Measurements from ENCODE around the gene ATG16L2. TPM values are rescaled to one million over a fixed set of nuclear protein-coding genes. Genes with fewer than 3 reads are reported as not detected.

ATG16L2 gene
- total and polyA plus RNA-seq, 2 of the 4 experiments (the other 2 are of a cell fraction) = 1.3 to 12.7 TPM

GRCh38 chr11:72848846-72849466 is 34.7 kb downstream of the ATG16L2 start:
- no peak overlapping the region for H2BK5ac ChIP-seq (ENCODE audit: low read depth, low read length, poor library complexity, severe bottlenecking)
- no peaks in the 10 kb centered on the region for H3K9me1 ChIP-seq (ENCODE audit: insufficient read depth, low read length)
- H3K4me2 ChIP-seq (ENCODE audit: low read depth, low read length) = no peak overlapping the region
- no peak overlapping the region for H2BK120ac ChIP-seq (ENCODE audit: low read depth, low read length)
- H4K8ac ChIP-seq (ENCODE audit: low read depth in 2 of 2, low read length in 2 of 2) = no peak overlapping the region
- no peaks in the 10 kb centered on the region for H3K36me3 ChIP-seq (ENCODE audit: control insufficient read depth, insufficient read depth, low read length)
- intact Hi-C loops (cut with micrococcal nuclease) = loop anchor here (1.0 kb wide), 1 partner anchor 124 kb away; no protein-coding TSS in a partner anchor
- H4K91ac ChIP-seq (ENCODE audit: insufficient read depth, low read depth, low read length) = no peak overlapping the region
- no peak overlapping the region for H3K18ac ChIP-seq (ENCODE audit: low read depth, low read length)
- peaks cover 10 to 22% of the 10 kb centered on the region in 2 experiments; a peak in 2 of 4 replicates for H3K79me1 ChIP-seq (ENCODE audit: low read depth in 1 of 2, low read length in 2 of 2)
- H3K56ac ChIP-seq (ENCODE audit: extremely low read depth, insufficient read depth, low read length) = no peak overlapping the region
- no peak overlapping the region for H2AK5ac ChIP-seq (ENCODE audit: low read depth, low read length)
- no peak overlapping the region for H3K27ac ChIP-seq (ENCODE audit: insufficient read depth, low read length)
- no peak overlapping the region for H3K14ac ChIP-seq (replicated peaks; ENCODE audit: low read depth, low read length)
- H2AK9ac ChIP-seq (replicated peaks; ENCODE audit: low read depth, low read length, poor library complexity) = no peak overlapping the region
- no peaks in the 10 kb centered on the region for H4K20me1 ChIP-seq (ENCODE audit: insufficient read depth, low read length)
- H3K4me3 ChIP-seq (ENCODE audit: insufficient read depth, low read depth, low read length) = no peak overlapping the region
- no peak overlapping the region for H4K5ac ChIP-seq (ENCODE audit: low read depth, low read length)
- ATAC-seq (ENCODE audit: low read depth) = peak; percentile 58; the same call in 1 of the 2 replicates
- POLR2A ChIA-PET (ENCODE audit: unreplicated experiment) = no interaction called here
- H2BK20ac ChIP-seq (ENCODE audit: low read depth, low read length) = no peak overlapping the region
- H3K23ac ChIP-seq (ENCODE audit: low read depth, low read length) = no peak overlapping the region
- dilution Hi-C loops (cut with HindIII; ENCODE audit: low sequenced_read_pairs, unreplicated experiment) = no loop called here
- no TSS peak for BruUV-seq (replicated peaks)
- CTCF ChIA-PET = no interaction called here
- no peak overlapping the region for H2BK15ac ChIP-seq (ENCODE audit: low read depth, low read length)
- no CpG with 5 or more reads among the region's 6 CpGs for WGBS, 2 experiments (ENCODE audit: extremely low coverage in 2 of 2, insufficient read length in 1 of 2)
- no peak overlapping the region for H3K4ac ChIP-seq (ENCODE audit: low read depth, low read length)
- peak; percentile 60 for DNase-seq
- peak; percentile 54; the same call in 1 of the 2 replicates for TF ChIP-seq SMC3 (IDR thresholded peaks at IDR 0.05; ENCODE audit: low read depth, low read length)
- TF ChIP-seq POLR2A (IDR thresholded peaks at IDR 0.05; ENCODE audit: low read depth, low read length) = no peak
- no peak for TF ChIP-seq BHLHE40 (IDR thresholded peaks at IDR 0.05; ENCODE audit: low read depth, low read length)
- TF ChIP-seq CEBPB (IDR thresholded peaks at IDR 0.05; ENCODE audit: low read depth, low read length) = no peak
- no peak for TF ChIP-seq RCOR1 (IDR thresholded peaks at IDR 0.05; ENCODE audit: insufficient replicate concordance, low read length)
- TF ChIP-seq USF2 (IDR thresholded peaks at IDR 0.05; ENCODE audit: low read depth, low read length) = no peak
- no peak for TF ChIP-seq ELK1 (IDR thresholded peaks at IDR 0.05; ENCODE audit: borderline replicate concordance, low read depth, low read length)
- TF ChIP-seq CHD1 (IDR thresholded peaks at IDR 0.05; ENCODE audit: low read depth, low read length) = no peak
- no peak for TF ChIP-seq MXI1 (IDR thresholded peaks at IDR 0.05; ENCODE audit: borderline replicate concordance, low read depth, low read length)
- peak; percentile 64 for TF ChIP-seq RAD21 (IDR thresholded peaks at IDR 0.05; ENCODE audit: low read length)
- TF ChIP-seq FOS (IDR thresholded peaks at IDR 0.05; ENCODE audit: low read depth, low read length) = no peak
- TF ChIP-seq NFE2L2 (IDR thresholded peaks at IDR 0.05; ENCODE audit: low read depth, low read length) = no peak
- TF ChIP-seq RFX5 (IDR thresholded peaks at IDR 0.05; ENCODE audit: low read depth, low read length) = no peak
- TF ChIP-seq MAFK (IDR thresholded peaks at IDR 0.05; ENCODE audit: low read depth, low read length) = no peak
- TF ChIP-seq CTCF (conservative IDR thresholded peaks at IDR 0.05; ENCODE audit: low read depth, low read length) = peak; percentile 62
- TF ChIP-seq MAZ (IDR thresholded peaks at IDR 0.05; ENCODE audit: borderline replicate concordance, low read depth, low read length) = no peak
- no peaks in the 10 kb centered on the region for H3K9me3 ChIP-seq (ENCODE audit: control insufficient read depth, insufficient read depth, low read length)
- in situ Hi-C loops (cut with MboI; ENCODE audit: low sequenced_read_pairs) = no loop called here
- no peaks in the 10 kb centered on the region for H3K27me3 ChIP-seq (ENCODE audit: control insufficient read depth, insufficient read depth, low read length)
- peaks cover 2% of the 10 kb centered on the region for H3K4me1 ChIP-seq (ENCODE audit: control insufficient read depth, insufficient read depth, low read length)
- no peak overlapping the region for H2AFZ ChIP-seq (replicated peaks; ENCODE audit: low read length, poor library complexity)
- H3K9ac ChIP-seq (ENCODE audit: low read depth, low read length) = no peak overlapping the region

Measured in IMR-90 (cell line).